Keratinocyte (primary cell): ENCODE data around the gene FCER2. TPM values are rescaled to one million over a fixed set of nuclear protein-coding genes. Genes with fewer than 3 reads are reported as not detected.

Source experiments
- DNase-seq: peaks from one replicate; pipeline ENCODE4 v3.0.0-alpha.2; 2011; ENCODE audit warnings: low read depth, missing footprints, low spot score
- FAIRE-seq: peaks from 2 replicates; lab custom pipeline; 2011; peaks lifted over from hg19 to GRCh38; lab: Jason Lieb, UNC
- H2AFZ ChIP-seq: 2 replicates; pipeline ENCODE4 v1.6.0; 2012; ENCODE audit warnings: low read length, control low read depth, inconsistent platforms; ENCODE audit not compliant: control insufficient read depth
- H3K27ac ChIP-seq: 2 replicates; pipeline ENCODE4 v1.5.1; 2011; ENCODE audit warnings: low read length; ENCODE audit not compliant: control insufficient read depth, insufficient read depth
- H3K27me3 ChIP-seq: 3 replicates; pipeline ENCODE4 v1.6.0; 2011; ENCODE audit warnings: low read length; ENCODE audit not compliant: control insufficient read depth, insufficient read depth; ENCODE audit errors: extremely low read depth
- H3K36me3 ChIP-seq, 2 experiments: 2 replicates in 1 of 2; 3 replicates in 1 of 2; pipeline ENCODE4 v1.5.1; 2011; ENCODE audit warnings: low read length in 2 of 2, mild to moderate bottlenecking in 1 of 2; ENCODE audit not compliant: control insufficient read depth in 2 of 2, insufficient read depth in 2 of 2; ENCODE audit errors: extremely low read depth in 1 of 2
- H3K4me1 ChIP-seq: 3 replicates; pipeline ENCODE4 v1.5.1; 2011; ENCODE audit warnings: low read length; ENCODE audit not compliant: control insufficient read depth, insufficient read depth; ENCODE audit errors: extremely low read depth
- H3K4me2 ChIP-seq: 3 replicates; pipeline ENCODE4 v1.6.0; 2011; ENCODE audit warnings: low read depth, low read length; ENCODE audit not compliant: control insufficient read depth, insufficient read depth; ENCODE audit errors: extremely low read depth
- H3K4me3 ChIP-seq, 3 experiments: fragments of 200-600 bp in 1 of 3; sonication (generic) in 1 of 3; 2 replicates in 2 of 3; 3 replicates in 1 of 3; pipeline ENCODE4 v1.5.1; 2011 to 2016; ENCODE audit warnings: low read length in 3 of 3, mild to moderate bottlenecking in 3 of 3, control low read depth in 2 of 3, inconsistent platforms in 1 of 3, low read depth in 1 of 3, mixed read lengths in 1 of 3, mixed run types in 1 of 3, moderate library complexity in 1 of 3; ENCODE audit not compliant: control insufficient read depth in 2 of 3, insufficient read depth in 2 of 3; ENCODE audit errors: extremely low read depth in 1 of 3
- H3K79me2 ChIP-seq: 2 replicates; pipeline ENCODE4 v1.6.0; 2012; ENCODE audit warnings: low read length; ENCODE audit not compliant: control insufficient read depth, insufficient read depth
- H3K9ac ChIP-seq: 3 replicates; pipeline ENCODE4 v1.6.0; 2011; ENCODE audit warnings: low read length; ENCODE audit not compliant: control insufficient read depth, insufficient read depth; ENCODE audit errors: extremely low read depth
- H3K9me1 ChIP-seq: 3 replicates; pipeline ENCODE4 v1.6.0; 2011; ENCODE audit warnings: low read length; ENCODE audit not compliant: control insufficient read depth, insufficient read depth; ENCODE audit errors: extremely low read depth
- H3K9me3 ChIP-seq: 2 replicates; pipeline ENCODE4 v1.5.1; 2012; ENCODE audit warnings: low read depth, low read length; ENCODE audit not compliant: control insufficient read depth
- H4K20me1 ChIP-seq: 3 replicates; pipeline ENCODE4 v1.6.0; 2011; ENCODE audit warnings: low read length; ENCODE audit not compliant: control insufficient read depth, insufficient read depth; ENCODE audit errors: extremely low read depth
- CTCF ChIP-seq, 3 experiments: IDR thresholded peaks in 1 of 3; conservative IDR thresholded peaks in 1 of 3; optimal IDR thresholded peaks in 1 of 3; 2 replicates in 2 of 3; 3 replicates in 1 of 3; pipeline versions ENCODE3 to v1.5.1; 2011; ENCODE audit warnings: low read length in 3 of 3, mild to moderate bottlenecking in 3 of 3, moderate library complexity in 2 of 3, control low read depth in 1 of 3, inconsistent platforms in 1 of 3; ENCODE audit not compliant: insufficient read depth in 2 of 3; ENCODE audit errors: extremely low read depth in 1 of 3
- EZH2 ChIP-seq: IDR thresholded peaks from one replicate; pipeline ENCODE4 v1.6.1; 2012; ENCODE audit warnings: inconsistent platforms, mild to moderate bottlenecking, low read length, moderate library complexity
- dilution Hi-C: fragments of 300-500 bp; cut with MboI; formaldehyde crosslinking; loops from one replicate; pipeline ENCODE4 v1.7.0; 2020; ENCODE audit warnings: low sequenced_read_pairs; ENCODE audit not compliant: extremely low pct_ligation_motif_present
- polyA plus RNA-seq, 5 experiments: library from polyadenylated mRNA; depleted of rRNA in 3 of 5; stranded (reverse) in 3 of 5; stranded (forward) in 1 of 5; unstranded in 1 of 5; fragments of >200 nt; gene quantifications; 1 replicate in 1 of 5; 2 replicates in 3 of 5; 3 replicates in 1 of 5; pipeline versions ENCODE4 v1.2.1 to v1.2.3, GENCODE V29; 2011 to 2012; ENCODE audit warnings: missing spikeins in 2 of 5, low read depth in 1 of 5, low replicate concordance in 1 of 5

Gene FCER2
- polyA plus RNA-seq, 1 donor (not counting 4 experiments of a cell fraction or from before 2014, with no cell fraction given): not detected

- Histone ChIP-seq H2AFZ (no peak overlapping the region), H3K79me2 (no peaks in the 10 kb centered on the region), H3K36me3 (no peaks in the 10 kb centered on the region), H3K9me3 (no peaks in the 10 kb centered on the region), H4K20me1 (no peaks in the 10 kb centered on the region), H3K27ac (no peak overlapping the region), H3K4me1 (no peaks in the 10 kb centered on the region), H3K9ac (no peak overlapping the region), H3K9me1 (no peaks in the 10 kb centered on the region), H3K4me2 (no peak overlapping the region), H3K4me3 (no peak overlapping the region), H3K27me3 (no peaks in the 10 kb centered on the region)
- DNase-seq (no peak), FAIRE-seq (no peak)
- dilution Hi-C loops: no loop called here
- no peak for TF ChIP-seq EZH2
- TF ChIP-seq CTCF (optimal IDR thresholded peaks at IDR 0.05 in 1 of 3, IDR thresholded peaks at IDR 0.05 in 1 of 3, conservative IDR thresholded peaks at IDR 0.05 in 1 of 3; ENCODE audit: extremely low read depth in 1 of 3, insufficient read depth in 2 of 3, low read length in 3 of 3): no peak
These were observed 43.1 kb upstream of the FCER2 start for GRCh38 chr19:7744871-7745650.

DNA sequence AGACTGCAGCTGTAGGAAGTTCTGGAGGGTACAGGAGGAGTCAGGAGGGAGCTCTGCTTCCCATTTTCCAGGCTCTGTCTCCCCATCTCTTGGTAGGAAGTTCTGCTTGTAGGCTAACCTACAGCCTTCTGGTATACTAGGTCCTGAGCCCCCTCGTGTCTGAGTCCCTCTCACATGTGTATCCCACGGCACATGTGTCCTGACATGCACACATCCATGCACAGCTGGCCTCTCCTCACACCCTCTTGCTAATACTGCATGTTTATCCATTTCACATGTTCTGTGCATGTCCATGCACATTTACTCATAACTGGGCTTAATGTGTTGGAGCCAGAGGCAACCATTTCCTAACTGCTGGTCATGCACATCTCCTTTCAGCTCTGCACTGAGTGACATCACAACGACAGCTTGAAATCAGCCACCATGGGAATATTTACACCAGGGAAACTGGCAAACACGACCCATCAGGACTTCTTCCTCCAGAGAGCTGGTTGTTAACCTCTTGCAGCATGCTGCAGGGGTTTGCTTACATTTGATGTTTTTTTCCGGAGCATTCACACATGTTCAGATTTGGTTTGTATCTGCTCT is 42.4 kb upstream of the FCER2 start:
- DNase-seq (no peak), FAIRE-seq (no peak)
- H3K9ac ChIP-seq: no peak overlapping the region
- dilution Hi-C loops: no loop called here
- no peak overlapping the region for H3K4me3 ChIP-seq
- no peak overlapping the region for H2AFZ ChIP-seq
- H3K4me1 ChIP-seq: no peaks in the 10 kb centered on the region
- TF ChIP-seq EZH2: no peak
- no peak for TF ChIP-seq CTCF (optimal IDR thresholded peaks at IDR 0.05 in 1 of 3, IDR thresholded peaks at IDR 0.05 in 1 of 3, conservative IDR thresholded peaks at IDR 0.05 in 1 of 3; ENCODE audit: extremely low read depth in 1 of 3, insufficient read depth in 2 of 3, low read length in 3 of 3)
- H3K9me3 ChIP-seq: no peaks in the 10 kb centered on the region
- H3K9me1 ChIP-seq: no peaks in the 10 kb centered on the region
- H3K27me3 ChIP-seq: no peaks in the 10 kb centered on the region
- H3K4me2 ChIP-seq: no peak overlapping the region
- no peaks in the 10 kb centered on the region for H3K36me3 ChIP-seq
- H4K20me1 ChIP-seq: no peaks in the 10 kb centered on the region
- H3K79me2 ChIP-seq: no peaks in the 10 kb centered on the region
- H3K27ac ChIP-seq: no peak overlapping the region
